ENCODE measurements around the gene DDIT3.
A peak's percentile ranks its signal among the peaks of the same experiment; 100 is the strongest.
"Not testable (repeated sequence)": the region's sequence is repeated elsewhere in the genome, so short reads cannot be mapped to it uniquely, and the experiment has no call there.

Gene DDIT3

DNA sequence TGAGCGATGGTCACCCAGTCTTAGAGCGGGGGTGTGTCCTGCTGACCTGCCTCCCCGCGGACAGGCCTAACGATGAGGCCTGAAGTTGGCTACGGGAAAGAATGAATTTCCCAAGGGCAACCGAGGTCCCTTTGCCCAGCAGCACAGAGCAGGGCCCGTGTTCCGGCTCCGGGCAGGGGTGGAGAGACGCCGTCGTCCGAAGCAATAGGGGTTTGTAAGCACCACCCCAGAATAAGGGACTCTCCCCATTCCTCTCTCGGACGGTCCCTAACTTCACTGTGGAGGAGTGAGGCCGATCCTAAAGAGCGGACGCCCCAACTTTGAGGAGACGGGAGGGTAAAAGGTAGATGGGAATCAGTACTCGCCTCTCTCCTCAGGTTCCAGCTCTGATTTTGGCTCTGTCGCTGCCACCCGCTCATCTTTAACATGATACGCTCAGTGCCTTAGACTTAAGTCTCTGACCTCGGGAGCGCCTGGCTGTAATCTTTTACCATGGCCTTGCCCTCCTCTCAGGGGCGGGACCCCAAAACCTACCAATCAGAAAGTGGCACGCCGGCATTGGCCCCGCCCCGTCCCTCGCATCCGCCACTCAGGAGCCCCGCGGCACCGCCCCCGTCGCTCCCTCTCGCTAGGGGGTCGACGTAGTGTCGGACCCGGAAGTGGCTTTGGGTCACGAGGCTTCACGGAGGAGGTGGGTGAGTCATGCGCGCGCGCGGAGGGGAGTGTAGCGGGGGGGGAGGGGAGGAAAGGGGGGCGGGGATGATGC is at the start of gene DDIT3:
DDIT3 (minus strand) TSS at position 462 of the 766 bp plus-strand sequence. CDS start 3,108 bp downstream, outside the sequence.
- peak; percentile 100 for DNase-seq (ENCODE audit: low read depth)

- DNase-seq (ENCODE audit: low read depth), result no peak
Observed at GRCh38 chr12:57569858-57570257, 49.5 kb upstream of the DDIT3 start.

DNA sequence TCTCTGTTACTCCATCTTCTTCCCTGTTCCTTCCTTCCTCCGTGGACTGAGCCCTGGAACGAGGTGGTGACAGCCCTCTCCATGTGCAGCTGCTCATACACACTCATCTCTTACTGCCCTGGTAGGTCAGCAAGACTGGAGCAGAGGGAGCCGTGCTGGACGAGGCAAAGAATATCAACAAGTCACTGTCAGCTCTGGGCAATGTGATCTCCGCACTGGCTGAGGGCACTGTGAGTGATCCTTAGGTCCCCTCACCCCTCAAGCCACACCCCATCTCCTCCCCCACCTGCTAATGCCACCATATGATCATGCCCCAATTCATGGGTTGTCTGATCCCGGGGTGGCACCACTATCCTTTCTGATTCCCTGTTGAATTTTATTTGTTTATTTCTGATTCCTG is 48.5 kb upstream of the DDIT3 start:
- no peak for DNase-seq (ENCODE audit: low read depth)

DNA sequence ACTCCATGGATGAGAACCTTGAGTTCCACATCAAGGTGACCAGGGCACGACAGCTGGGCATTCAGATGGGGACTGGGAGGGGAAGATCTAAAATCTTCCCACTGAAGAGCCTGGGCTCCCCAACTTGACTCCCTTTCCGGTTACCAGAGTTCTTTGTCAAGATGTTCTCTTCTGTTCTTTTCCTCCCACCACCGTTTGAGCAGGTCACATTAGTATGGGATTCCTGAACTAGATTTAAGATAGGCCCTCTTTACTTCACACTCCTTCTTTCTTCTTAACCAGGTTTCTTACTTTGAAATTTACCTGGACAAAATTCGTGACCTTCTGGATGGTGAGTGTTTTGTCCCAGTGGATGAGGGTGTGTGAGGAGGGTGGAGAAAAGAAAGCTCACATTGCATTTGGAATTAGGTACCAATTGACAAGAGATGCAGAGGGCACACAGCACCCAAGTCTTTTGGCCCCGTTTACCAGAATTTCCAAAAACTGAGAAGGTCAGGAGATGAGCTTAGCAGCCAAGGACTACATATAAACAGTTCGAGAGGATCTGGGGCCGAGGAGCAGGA is 43.9 kb upstream of the DDIT3 start:
- no peak for DNase-seq (ENCODE audit: low read depth)

GRCh38 chr12:57563358-57563757 is 43.0 kb upstream of the DDIT3 start:
- no peak for DNase-seq (ENCODE audit: low read depth)

DNA sequence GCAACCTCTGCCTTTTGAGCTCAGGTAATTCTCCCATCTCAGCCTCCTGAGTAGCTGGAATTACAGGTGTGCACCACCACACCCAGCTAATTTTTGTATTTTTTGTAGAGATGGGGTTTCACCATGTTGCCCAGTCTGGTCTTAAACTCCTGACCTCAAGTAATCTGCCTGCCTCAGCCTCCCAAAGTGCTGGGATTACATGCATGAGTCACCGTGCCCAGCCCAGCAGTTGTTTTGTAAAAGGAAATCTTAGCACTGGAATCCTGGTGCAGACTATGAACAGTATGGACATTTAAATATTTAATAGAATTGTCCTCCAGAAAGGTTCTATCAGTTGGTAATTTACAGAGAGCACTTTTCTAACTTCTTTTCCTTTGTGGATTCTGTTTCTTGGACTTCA is 40.8 kb upstream of the DDIT3 start:
- DNase-seq (ENCODE audit: low read depth), result not testable (repeated sequence)

GRCh38 chr12:57560516-57560915 is 40.2 kb upstream of the DDIT3 start:
- no peak for DNase-seq (ENCODE audit: low read depth)

GRCh38 chr12:57558864-57559263 is 38.5 kb upstream of the DDIT3 start:
- DNase-seq (ENCODE audit: low read depth), result no peak

DNA sequence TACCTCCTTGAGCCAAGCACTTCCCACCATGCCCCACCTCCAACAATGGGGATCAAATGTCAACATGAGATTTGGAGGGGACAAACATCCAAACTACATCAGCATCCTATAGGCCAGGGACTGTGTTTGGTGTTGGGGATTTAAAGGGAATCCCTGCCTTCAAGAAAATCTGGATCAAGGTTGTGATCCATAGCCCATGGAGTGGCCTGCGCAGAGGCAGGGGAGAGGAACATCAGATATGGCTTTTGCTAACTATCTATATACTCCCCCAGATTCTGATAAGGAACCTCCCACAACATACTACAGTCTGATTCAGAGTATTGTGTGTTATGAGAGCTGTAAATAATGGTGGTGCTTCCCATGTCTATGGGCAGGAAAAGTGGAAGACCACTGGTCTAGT is 34.6 kb upstream of the DDIT3 start:
- DNase-seq (ENCODE audit: low read depth), result no peak

- DNase-seq (ENCODE audit: low read depth), result no peak
Observed at GRCh38 chr12:57554453-57554852, 34.1 kb upstream of the DDIT3 start.

GRCh38 chr12:57553343-57554202 is 33.3 kb upstream of the DDIT3 start:
- DNase-seq (ENCODE audit: low read depth), result no peak

- DNase-seq (ENCODE audit: low read depth), result no peak
Observed at GRCh38 chr12:57552835-57553313, 32.6 kb upstream of the DDIT3 start.

GRCh38 chr12:57552306-57552651 is 32.0 kb upstream of the DDIT3 start:
- DNase-seq (ENCODE audit: low read depth), result no peak

DNA sequence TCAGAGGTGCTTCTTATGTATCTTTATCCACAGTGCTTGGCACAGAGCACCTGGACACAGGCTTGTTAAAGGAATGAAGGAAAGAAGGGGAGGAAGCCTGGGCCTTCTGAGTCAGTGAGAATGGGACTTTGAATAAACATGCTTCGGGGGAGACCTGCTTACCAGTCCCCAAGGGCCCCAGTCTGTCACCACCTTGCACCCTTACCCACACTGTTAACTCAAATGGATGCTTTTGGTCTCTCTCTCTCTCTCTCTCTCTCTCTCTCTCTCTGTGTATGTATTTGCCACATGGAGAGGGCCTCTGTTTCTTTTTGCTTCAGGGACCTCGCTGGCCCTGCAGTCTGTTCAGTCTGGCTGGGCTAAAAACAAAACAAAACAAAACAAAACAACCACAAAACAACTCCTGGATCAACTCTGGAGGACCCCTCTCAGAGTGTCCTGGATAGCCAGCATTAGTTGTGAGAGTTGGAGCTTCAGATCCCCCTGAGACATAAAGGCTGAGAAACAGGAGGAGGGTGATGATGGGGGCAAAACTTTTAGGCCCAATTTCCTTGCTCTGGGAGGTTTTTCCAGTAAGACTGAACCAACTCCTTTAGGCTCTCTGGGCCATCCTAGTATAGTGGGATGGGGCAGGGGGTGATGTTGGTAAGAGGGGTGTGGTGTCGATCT is 31.5 kb upstream of the DDIT3 start:
- DNase-seq (ENCODE audit: low read depth), result no peak

DNA sequence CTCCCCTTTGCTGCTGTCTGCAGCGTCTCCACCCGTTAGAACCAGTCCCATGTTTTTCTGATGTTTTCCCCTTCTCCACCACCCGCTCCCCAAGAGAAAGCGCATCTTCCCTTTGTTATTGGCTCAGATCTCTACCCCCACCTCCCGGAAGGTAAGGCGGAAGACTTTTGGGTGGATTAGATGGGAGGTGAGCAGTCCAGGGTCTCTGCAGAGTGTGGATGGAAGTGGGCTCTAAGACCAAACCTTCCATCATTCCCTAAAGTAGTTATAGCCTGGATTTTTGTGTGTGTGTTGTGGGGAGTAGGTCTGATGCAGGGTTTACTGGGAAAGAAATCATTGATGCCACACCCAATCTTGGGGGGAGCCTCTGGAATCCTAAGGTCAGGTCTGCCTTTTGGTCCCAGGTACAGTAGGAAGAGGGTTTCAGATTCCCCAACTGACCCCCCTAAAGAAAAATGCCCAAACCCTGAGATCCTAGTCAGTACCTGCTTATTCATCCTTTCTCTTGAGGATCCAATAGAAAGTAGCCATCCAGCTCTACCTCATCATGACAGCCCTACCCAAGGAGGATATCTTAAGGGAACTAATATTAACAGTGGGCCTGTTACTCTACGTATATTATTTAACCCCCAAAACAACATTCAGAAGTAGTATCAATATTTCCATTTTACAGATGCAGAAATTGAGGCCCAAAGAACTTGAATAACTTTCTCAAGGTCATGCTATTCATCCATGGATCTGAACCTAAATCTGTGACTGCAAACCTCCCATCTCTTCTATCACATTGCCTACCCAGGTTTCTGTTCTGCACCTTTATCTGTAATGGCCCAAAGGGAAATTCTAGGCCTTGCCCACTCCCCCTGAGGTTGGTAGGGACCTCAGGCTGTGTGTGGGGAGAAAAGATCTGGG is 30.6 kb upstream of the DDIT3 start:
- no peak for DNase-seq (ENCODE audit: low read depth)

- peak; percentile 27 for DNase-seq (ENCODE audit: low read depth)
Observed at GRCh38 chr12:57549909-57550640, 29.8 kb upstream of the DDIT3 start, which contains the start of gene KIF5A. TSS of gene KIF5A (plus strand) at chr12:57550044. CDS start at chr12:57550272, 228 bp downstream.

DNA sequence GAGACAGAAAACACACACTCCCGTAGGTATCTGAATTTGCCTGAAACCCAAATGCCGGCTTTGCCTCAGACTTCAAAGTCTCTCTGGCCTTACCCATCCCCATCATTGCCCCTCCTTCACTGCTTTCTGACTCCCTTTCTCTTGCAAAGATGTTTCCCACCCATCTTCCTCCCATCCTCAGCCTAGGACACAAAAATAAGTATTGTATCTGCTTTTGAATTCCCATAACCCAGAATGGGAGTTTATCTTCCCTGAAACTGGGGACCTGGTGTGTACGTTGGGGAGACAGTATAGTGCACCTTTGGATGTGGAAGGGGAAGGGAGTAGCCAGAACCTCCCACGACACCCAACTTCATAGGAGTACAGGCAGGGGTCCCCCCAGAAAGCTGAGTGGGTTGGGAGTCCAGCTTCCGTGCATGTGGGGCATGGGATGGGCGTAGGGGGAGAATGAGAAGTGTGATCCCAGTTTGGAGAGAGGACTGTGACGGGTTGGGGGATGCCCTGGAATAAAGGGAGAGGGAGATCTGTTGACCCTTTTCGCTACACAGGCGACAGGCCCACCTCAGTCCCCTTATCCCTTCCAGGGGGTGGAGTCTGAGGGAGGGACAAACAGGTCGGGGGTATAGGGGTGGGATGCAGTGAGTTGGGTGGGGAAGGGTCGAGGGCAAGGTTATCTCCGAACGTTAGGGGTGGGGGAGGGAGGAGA is 29.0 kb upstream of the DDIT3 start:
- DNase-seq (ENCODE audit: low read depth), result no peak

DNA sequence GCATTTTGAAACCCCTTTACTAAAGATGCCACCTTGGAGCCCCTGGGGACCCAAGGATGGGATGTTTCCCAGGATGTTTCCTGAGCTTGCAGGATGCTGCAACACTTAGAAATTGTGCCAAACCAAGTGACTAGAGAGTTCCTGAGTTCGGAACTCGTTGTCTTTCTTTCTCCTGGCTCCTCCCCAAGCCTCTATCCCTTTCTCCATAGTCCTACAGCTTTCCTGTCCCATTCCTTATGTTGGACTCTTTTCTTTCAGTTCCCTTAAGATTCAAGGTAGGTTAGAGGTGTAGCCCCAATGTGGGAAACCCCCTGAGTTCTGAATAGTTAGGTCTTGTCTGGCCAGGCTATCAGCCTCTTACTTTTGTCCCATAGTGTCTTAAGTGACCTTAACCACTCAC is 28.2 kb upstream of the DDIT3 start:
- DNase-seq (ENCODE audit: low read depth), result no peak

GRCh38 chr12:57548013-57548315 is 27.6 kb upstream of the DDIT3 start:
- DNase-seq (ENCODE audit: low read depth), result no peak
